ENCODE results near the gene USP32. TPM values are rescaled to one million over a fixed set of nuclear protein-coding genes. Genes with fewer than 3 reads are reported as not detected.

USP32 gene
- total RNA-seq, 1 donor from 2014 or later: 11.9 TPM

GRCh38 chr17:60332574-60332973, 59.4 kb downstream of the USP32 start:
- H3K27ac ChIP-seq: no peak overlapping the region
- H3K27me3 ChIP-seq: no peaks in the 10 kb centered on the region
- TF ChIP-seq CTCF (IDR thresholded peaks at IDR 0.05): no peak
- H3K4me1 ChIP-seq: no peaks in the 10 kb centered on the region
- DNase-seq (ENCODE audit: low spot score in 2 of 2): no peak
- intact Hi-C loops (cut with DNase I): no loop called here
- H3K36me3 ChIP-seq: no peaks in the 10 kb centered on the region
- H3K4me3 ChIP-seq: no peak overlapping the region
- no peaks in the 10 kb centered on the region for H3K9me3 ChIP-seq

GRCh38 chr17:60330731-60331130, 61.2 kb downstream of the USP32 start:
- H3K4me3 ChIP-seq: no peak overlapping the region
- DNase-seq (ENCODE audit: low spot score in 2 of 2): no peak
- no peaks in the 10 kb centered on the region for H3K36me3 ChIP-seq
- no peaks in the 10 kb centered on the region for H3K27me3 ChIP-seq
- no peaks in the 10 kb centered on the region for H3K4me1 ChIP-seq
- no peak overlapping the region for H3K27ac ChIP-seq
- intact Hi-C loops (cut with DNase I): no loop called here
- no peaks in the 10 kb centered on the region for H3K9me3 ChIP-seq
- no peak for TF ChIP-seq CTCF (IDR thresholded peaks at IDR 0.05)

GRCh38 chr17:60328679-60329078, 63.3 kb downstream of the USP32 start:
- Histone ChIP-seq H3K27ac (no peak overlapping the region), H3K4me1 (no peaks in the 10 kb centered on the region), H3K36me3 (no peaks in the 10 kb centered on the region), H3K27me3 (no peaks in the 10 kb centered on the region), H3K9me3 (no peaks in the 10 kb centered on the region), H3K4me3 (no peak overlapping the region)
- no peak for TF ChIP-seq CTCF (IDR thresholded peaks at IDR 0.05)
- DNase-seq (ENCODE audit: low spot score in 2 of 2): no peak
- intact Hi-C loops (cut with DNase I): no loop called here

DNA sequence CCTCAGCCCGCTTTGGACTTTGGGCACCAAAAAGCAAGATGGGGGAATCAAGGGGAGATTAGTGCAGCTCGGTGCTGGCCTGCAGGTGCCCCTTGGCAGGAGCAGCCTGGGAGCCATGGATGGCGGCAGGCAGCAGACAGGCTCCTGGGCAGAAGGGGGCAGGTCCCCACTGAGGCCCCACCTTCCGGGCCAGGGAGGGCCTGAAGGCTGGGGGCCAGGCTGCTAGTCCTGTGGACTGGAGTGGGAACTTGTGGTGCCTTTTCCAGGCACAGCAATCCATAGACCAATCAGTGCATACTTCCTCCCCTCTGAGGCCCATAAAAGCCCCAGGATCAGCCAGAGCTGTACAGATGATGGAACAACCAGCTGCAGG, 64.0 kb downstream of the USP32 start:
- H3K9me3 ChIP-seq: no peaks in the 10 kb centered on the region
- no peak overlapping the region for H3K27ac ChIP-seq
- DNase-seq (ENCODE audit: low spot score in 2 of 2): no peak
- H3K36me3 ChIP-seq: no peaks in the 10 kb centered on the region
- TF ChIP-seq CTCF (IDR thresholded peaks at IDR 0.05): no peak
- no peaks in the 10 kb centered on the region for H3K4me1 ChIP-seq
- no peak overlapping the region for H3K4me3 ChIP-seq
- intact Hi-C loops (cut with DNase I): no loop called here
- H3K27me3 ChIP-seq: no peaks in the 10 kb centered on the region

GRCh38 chr17:60327134-60327900, 64.6 kb downstream of the USP32 start:
- H3K27ac ChIP-seq: no peak overlapping the region
- no peak for TF ChIP-seq CTCF (IDR thresholded peaks at IDR 0.05)
- intact Hi-C loops (cut with DNase I): no loop called here
- DNase-seq (ENCODE audit: low spot score in 2 of 2): no peak
- H3K36me3 ChIP-seq: no peaks in the 10 kb centered on the region
- H3K4me1 ChIP-seq: no peaks in the 10 kb centered on the region
- H3K27me3 ChIP-seq: no peaks in the 10 kb centered on the region
- H3K4me3 ChIP-seq: no peak overlapping the region
- no peaks in the 10 kb centered on the region for H3K9me3 ChIP-seq

DNA sequence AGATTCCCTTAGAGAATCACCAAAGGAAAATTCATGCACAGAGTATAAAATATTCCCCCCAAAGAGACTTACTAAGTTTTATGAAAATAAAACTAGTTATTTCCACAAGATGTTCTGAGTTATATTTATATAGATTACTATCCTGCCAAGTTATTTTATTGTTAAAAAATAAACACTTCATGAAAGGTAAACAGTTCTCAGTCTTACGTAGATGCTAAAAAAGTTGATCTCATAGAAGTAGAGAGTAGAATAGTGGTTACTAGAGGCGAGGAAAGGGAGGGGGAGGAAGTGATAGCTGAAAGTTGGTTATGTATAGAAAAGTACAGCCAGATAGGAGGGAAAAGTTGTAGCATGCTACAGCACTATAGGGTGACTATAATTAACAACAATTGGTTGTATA, 65.2 kb downstream of the USP32 start:
- H3K27me3 ChIP-seq: no peaks in the 10 kb centered on the region
- intact Hi-C loops (cut with DNase I): no loop called here
- H3K9me3 ChIP-seq: no peaks in the 10 kb centered on the region
- no peaks in the 10 kb centered on the region for H3K4me1 ChIP-seq
- H3K36me3 ChIP-seq: no peaks in the 10 kb centered on the region
- no peak overlapping the region for H3K4me3 ChIP-seq
- no peak for TF ChIP-seq CTCF (IDR thresholded peaks at IDR 0.05)
- no peak for DNase-seq (ENCODE audit: low spot score in 2 of 2)
- no peak overlapping the region for H3K27ac ChIP-seq

Data from ascending aorta (tissue), 2 donors.